Activated CD4-positive, alpha-beta T cell treated with anti-CD3 and anti-CD28 coated beads for 36 hours (primary cell): Measurements from ENCODE around the gene SLC51B. TPM values are rescaled to one million over a fixed set of nuclear protein-coding genes. Genes with fewer than 3 reads are reported as not detected.
"Not testable (repeated sequence)": the region's sequence is repeated elsewhere in the genome, so short reads cannot be mapped to it uniquely, and the experiment has no call there.

ENCODE experiments used
- ATAC-seq: fragments of 200-7000 bp; cut with Tn5 transposase; one replicate; pipeline ENCODE4 v1.10.0; 2021; ENCODE audit warnings: mild to moderate bottlenecking, moderate library complexity
- CTCF ChIA-PET: fragments of 350-600 bp; sonication (Branson Sonifier 250); formaldehyde crosslinking; loops from one replicate; lab custom pipeline; 2021; ENCODE audit warnings: antibody characterized with exemption; lab: Charles Lee
- POLR2A ChIA-PET: fragments of 350-600 bp; sonication (Branson Sonifier 250); formaldehyde crosslinking; loops from one replicate; lab custom pipeline; 2021; ENCODE audit warnings: antibody characterized with exemption, inconsistent platforms; lab: Charles Lee
- DNase-seq: peaks from one replicate; pipeline ENCODE4 v3.0.0-alpha.2; 2020
- H3K27ac Mint-ChIP-seq: one replicate; pipeline ENCODE4 v1.8.0; 2021; ENCODE audit warnings: mixed read lengths
- H3K27me3 Mint-ChIP-seq: one replicate; pipeline ENCODE4 v1.8.0; 2021; ENCODE audit warnings: mixed read lengths
- H3K36me3 Mint-ChIP-seq: one replicate; pipeline ENCODE4 v1.8.0; 2021; ENCODE audit warnings: low read depth, mixed read lengths
- H3K4me1 Mint-ChIP-seq: one replicate; pipeline ENCODE4 v1.8.0; 2021; ENCODE audit warnings: mixed read lengths
- H3K4me3 Mint-ChIP-seq: one replicate; pipeline ENCODE4 v1.8.0; 2021; ENCODE audit warnings: mild to moderate bottlenecking, moderate library complexity, mixed read lengths
- H3K9me3 Mint-ChIP-seq: one replicate; pipeline ENCODE4 v1.8.0; 2021; ENCODE audit warnings: low read depth, mixed read lengths
- intact Hi-C, 2 experiments: fragments of 100-400 bp; cut with DNase I in 1 of 2; cut with micrococcal nuclease in 1 of 2; formaldehyde crosslinking; loops; one replicate each; pipeline versions ENCODE4 v1.14.2 to v1.15.1; 2022 to 2024; cut with DNase I, micrococcal nuclease
- total RNA-seq, 2 experiments: library from RNA; stranded (reverse); gene quantifications; one replicate each; pipeline ENCODE4 v1.2.3, GENCODE V29; 2021

Gene SLC51B
- total RNA-seq, 2 experiments from 2014 or later, result not detected

DNA sequence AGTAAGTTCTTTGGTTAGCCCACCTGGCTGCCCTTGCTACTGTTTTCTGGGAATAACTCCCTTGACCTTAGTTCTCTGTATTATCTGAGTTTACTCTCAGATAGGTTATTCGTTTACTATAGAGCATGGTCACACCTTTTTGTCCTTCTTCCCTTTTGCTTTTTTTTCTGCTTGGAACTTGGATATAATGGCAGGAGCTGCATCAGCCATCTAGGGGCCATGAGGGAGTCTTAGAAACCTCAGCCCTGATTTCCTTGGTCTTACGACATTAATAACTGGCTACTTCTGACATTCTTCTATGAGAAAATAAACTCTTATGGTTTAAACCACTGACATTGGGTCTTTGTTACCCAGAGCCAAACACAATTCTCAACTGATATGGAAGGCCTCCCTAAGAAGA is 3.4 kb upstream of the SLC51B start:
- ATAC-seq (no peak), DNase-seq (no peak)
- no peaks in the 10 kb centered on the region for H3K9me3 Mint-ChIP-seq
- H3K36me3 Mint-ChIP-seq, result no peaks in the 10 kb centered on the region
- POLR2A ChIA-PET, result no interaction called here
- peaks cover 5% of the 10 kb centered on the region for H3K4me1 Mint-ChIP-seq
- CTCF ChIA-PET, result interaction anchor here (0.7 to 1.6 kb wide), 2 partner anchors 8 to 267 kb away, joined by 3 to 6 read pairs; no protein-coding TSS in a partner anchor
- intact Hi-C loops, result no loop called here
- H3K27ac Mint-ChIP-seq, result no peak overlapping the region
- H3K4me3 Mint-ChIP-seq, result no peak overlapping the region
- no peaks in the 10 kb centered on the region for H3K27me3 Mint-ChIP-seq

- ATAC-seq (no peak), DNase-seq (no peak)
- no peak overlapping the region for H3K4me3 Mint-ChIP-seq
- H3K27me3 Mint-ChIP-seq, result peaks cover 2% of the 10 kb centered on the region
- H3K27ac Mint-ChIP-seq, result no peak overlapping the region
- ChIA-PET POLR2A (no interaction called here), CTCF (interaction anchor here (0.6 to 1.6 kb wide), 5 partner anchors 9 to 891 kb away, joined by 3 to 6 read pairs (median 3); no protein-coding TSS in a partner anchor)
- peaks cover 5% of the 10 kb centered on the region for H3K4me1 Mint-ChIP-seq
- intact Hi-C loops, result no loop called here
- no peaks in the 10 kb centered on the region for H3K9me3 Mint-ChIP-seq
- H3K36me3 Mint-ChIP-seq, result no peaks in the 10 kb centered on the region
These were observed 2.3 kb upstream of the SLC51B start for GRCh38 chr15:65042776-65043327.

DNA sequence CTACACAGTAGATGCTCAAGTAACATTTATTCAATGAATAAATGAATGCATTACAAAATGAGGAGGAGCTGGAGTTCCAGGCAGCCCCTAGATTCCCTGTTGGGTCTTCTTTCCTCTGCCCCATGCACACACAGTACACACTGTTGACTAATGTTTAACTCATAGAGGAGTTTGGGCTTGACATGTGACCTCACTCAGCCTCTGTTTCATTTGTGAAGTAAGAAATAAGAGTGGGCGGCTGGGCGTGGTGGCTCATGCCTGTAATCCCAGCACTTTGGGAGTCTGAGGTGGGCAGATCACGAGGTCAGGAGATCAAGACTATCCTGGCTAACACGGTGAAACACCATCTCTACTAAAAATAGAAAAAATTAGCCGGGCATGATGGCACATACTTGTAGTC is 969 bp upstream of the SLC51B start:
- intact Hi-C loops, H3K27me3 Mint-ChIP-seq, H3K4me3 Mint-ChIP-seq, H3K27ac Mint-ChIP-seq, H3K9me3 Mint-ChIP-seq, H3K4me1 Mint-ChIP-seq, H3K36me3 Mint-ChIP-seq: not testable (repeated sequence)
- DNase-seq (peak; percentile 62), ATAC-seq (peak; percentile 90)
- ChIA-PET CTCF (interaction anchor here (0.6 to 1.5 kb wide), 3 partner anchors 11 to 47 kb away, joined by 3 to 6 read pairs (median 5); no protein-coding TSS in a partner anchor), POLR2A (interaction anchor here (0.5 kb wide), 1 partner anchor 873 kb away, joined by 3 read pairs; no protein-coding TSS in a partner anchor)

GRCh38 chr15:65048241-65048640 is 3.1 kb downstream of the SLC51B start:
- H3K36me3 Mint-ChIP-seq, result no peaks in the 10 kb centered on the region
- CTCF ChIA-PET, result interaction anchor here (1.3 to 2.9 kb wide), 2 partner anchors 14 to 56 kb away, joined by 3 to 10 read pairs; no protein-coding TSS in a partner anchor
- POLR2A ChIA-PET, result interaction anchor here (0.6 kb wide), 1 partner anchor 383 kb away, joined by 3 read pairs; no protein-coding TSS in a partner anchor
- no peak overlapping the region for H3K27ac Mint-ChIP-seq
- peaks cover 21% of the 10 kb centered on the region for H3K4me1 Mint-ChIP-seq
- ATAC-seq, result no peak
- intact Hi-C loops, result no loop called here
- no peak overlapping the region for H3K4me3 Mint-ChIP-seq
- DNase-seq, result no peak
- no peaks in the 10 kb centered on the region for H3K9me3 Mint-ChIP-seq
- H3K27me3 Mint-ChIP-seq, result peaks cover 2% of the 10 kb centered on the region

- Mint-ChIP-seq H3K36me3 (no peaks in the 10 kb centered on the region), H3K27me3 (peaks cover 2% of the 10 kb centered on the region), H3K4me3 (peak overlapping the region; percentile 8), H3K4me1 (peaks cover 16% of the 10 kb centered on the region), H3K27ac (no peak overlapping the region), H3K9me3 (no peaks in the 10 kb centered on the region)
- intact Hi-C loops, result loop anchor here in 1 of 2 experiments (1.0 kb wide), 2 partner anchors 20 to 225 kb away; partner anchors contain the start of gene MTFMT
- ChIA-PET CTCF (interaction anchor here (0.7 kb wide), 1 partner anchor 35 kb away, joined by 3 read pairs; no protein-coding TSS in a partner anchor), POLR2A (no interaction called here)
- ATAC-seq (peak; percentile 98), DNase-seq (peak; percentile 94)
These were observed 4.2 kb downstream of the SLC51B start for GRCh38 chr15:65049418-65049840.

DNA sequence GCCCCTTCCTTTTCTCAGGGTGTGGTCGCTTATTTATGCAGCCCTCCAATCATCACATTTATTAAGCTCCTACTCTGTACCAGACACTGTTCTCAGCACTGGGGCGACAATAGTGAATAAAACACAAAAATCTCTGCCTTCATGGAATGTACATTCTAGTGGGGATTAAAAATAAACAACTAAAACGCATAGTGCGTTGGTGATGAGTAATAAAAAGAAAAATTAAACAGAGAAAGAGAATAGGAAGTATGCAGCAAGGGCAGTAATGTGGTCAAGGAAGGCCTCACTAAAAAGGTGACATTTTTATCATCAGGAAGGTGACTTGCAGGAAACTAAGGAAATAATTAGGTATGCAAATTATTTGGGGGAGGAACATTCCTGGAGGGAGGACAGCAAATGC is 5.1 kb downstream of the SLC51B start:
- intact Hi-C loops, result loop anchor here (5.0 kb wide), 2 partner anchors 52 to 337 kb away; no protein-coding TSS in a partner anchor
- no peak overlapping the region for H3K4me3 Mint-ChIP-seq
- DNase-seq, result no peak
- no peaks in the 10 kb centered on the region for H3K9me3 Mint-ChIP-seq
- ChIA-PET POLR2A (no interaction called here), CTCF (no interaction called here)
- H3K4me1 Mint-ChIP-seq, result peaks cover 16% of the 10 kb centered on the region
- ATAC-seq, result no peak
- H3K36me3 Mint-ChIP-seq, result no peaks in the 10 kb centered on the region
- no peak overlapping the region for H3K27ac Mint-ChIP-seq
- peaks cover 2% of the 10 kb centered on the region for H3K27me3 Mint-ChIP-seq

DNA sequence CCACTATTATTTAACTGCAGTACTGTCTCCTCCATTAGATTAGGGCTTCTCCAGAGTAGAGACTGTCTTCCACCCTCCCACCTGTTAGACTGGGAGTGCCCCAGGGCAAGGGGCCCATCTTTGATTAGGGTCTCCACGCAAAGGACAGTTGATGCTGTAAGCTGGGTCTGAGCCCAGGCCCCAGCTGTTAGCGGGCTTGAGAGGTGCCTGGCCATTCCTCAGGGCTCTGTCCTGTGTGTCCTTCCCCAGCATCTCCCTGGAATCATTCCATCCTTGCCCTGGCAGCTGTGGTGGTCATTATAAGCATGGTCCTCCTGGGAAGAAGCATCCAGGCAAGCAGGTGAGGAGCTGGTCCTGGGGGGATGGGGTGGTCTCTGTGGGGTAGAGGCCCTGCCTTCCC is 6.1 kb downstream of the SLC51B start:
- CTCF ChIA-PET, result interaction anchor here (0.6 to 1.0 kb wide), 3 partner anchors 8 to 447 kb away, joined by 3 to 4 read pairs (median 3); no protein-coding TSS in a partner anchor
- no peaks in the 10 kb centered on the region for H3K9me3 Mint-ChIP-seq
- no peak overlapping the region for H3K27ac Mint-ChIP-seq
- intact Hi-C loops, result loop anchor here (5.0 kb wide), 2 partner anchors 51 to 336 kb away; no protein-coding TSS in a partner anchor
- no peak for ATAC-seq
- H3K27me3 Mint-ChIP-seq, result peaks cover 2% of the 10 kb centered on the region
- H3K4me3 Mint-ChIP-seq, result no peak overlapping the region
- H3K36me3 Mint-ChIP-seq, result no peaks in the 10 kb centered on the region
- POLR2A ChIA-PET, result interaction anchor here (0.5 to 1.2 kb wide), 2 partner anchors 253 to 945 kb away, joined by 3 to 6 read pairs; partner anchors contain the start of gene RNU5B-1
- DNase-seq, result no peak
- H3K4me1 Mint-ChIP-seq, result peaks cover 16% of the 10 kb centered on the region

- Mint-ChIP-seq H3K36me3 (no peaks in the 10 kb centered on the region), H3K4me3 (no peak overlapping the region), H3K9me3 (no peaks in the 10 kb centered on the region), H3K27ac (no peak overlapping the region), H3K27me3 (no peaks in the 10 kb centered on the region), H3K4me1 (peaks cover 16% of the 10 kb centered on the region)
- intact Hi-C loops, result loop anchor here (5.0 kb wide), 2 partner anchors 49 to 334 kb away; no protein-coding TSS in a partner anchor
- CTCF ChIA-PET, result interaction anchor here (0.6 to 1.6 kb wide), 4 partner anchors 19 to 266 kb away, joined by 3 to 5 read pairs (median 5); no protein-coding TSS in a partner anchor
- DNase-seq (no peak), ATAC-seq (no peak)
- POLR2A ChIA-PET, result interaction anchor here (0.6 kb wide), 1 partner anchor 235 kb away, joined by 7 read pairs; no protein-coding TSS in a partner anchor
These were observed 7.8 kb downstream of the SLC51B start for GRCh38 chr15:65052956-65053355.

DNA sequence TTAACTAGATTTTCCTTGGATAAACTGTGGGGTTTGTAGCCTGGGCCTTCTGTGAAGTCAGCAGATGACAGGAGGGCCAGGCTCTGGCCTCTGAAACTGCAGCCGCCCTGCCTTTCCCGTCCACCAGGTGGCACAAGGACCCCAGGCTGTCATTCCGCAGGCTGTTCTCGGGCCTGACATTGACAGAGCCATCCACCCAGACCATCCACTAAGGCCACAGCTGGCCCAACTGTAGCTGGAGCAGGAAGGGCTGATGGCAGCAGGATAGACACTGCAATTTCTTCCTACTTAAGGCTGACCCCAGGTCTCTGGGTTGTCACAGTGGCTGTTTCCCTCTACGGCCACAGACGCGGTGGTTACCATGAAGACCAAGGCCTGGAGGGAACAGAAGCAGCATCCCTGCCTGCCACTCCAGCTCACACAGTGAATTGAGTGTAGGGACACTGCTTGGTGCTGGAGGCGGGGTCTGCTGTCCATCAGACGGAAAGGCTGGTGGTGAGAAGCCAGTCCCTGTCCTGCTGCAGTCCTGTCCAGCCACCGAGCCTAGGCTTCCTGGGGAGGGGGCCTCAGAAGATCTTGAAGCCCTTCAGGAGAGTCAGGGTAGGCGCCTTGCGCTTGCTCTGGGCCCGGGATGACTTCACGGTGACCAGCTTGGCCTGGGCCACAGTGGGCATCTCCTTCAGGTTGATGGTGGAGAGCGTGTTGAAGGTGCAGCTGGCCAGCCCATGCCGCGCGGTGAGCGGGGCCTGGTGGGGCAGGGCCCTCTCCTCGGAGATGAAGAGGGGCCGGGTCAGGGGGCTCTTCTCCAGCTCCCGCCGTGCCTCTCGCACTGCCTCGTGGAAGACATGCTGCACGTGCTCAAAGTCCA is 9.4 kb downstream of the SLC51B start:
- Mint-ChIP-seq H3K4me3 (no peak overlapping the region), H3K27ac (no peak overlapping the region), H3K36me3 (no peaks in the 10 kb centered on the region), H3K4me1 (peaks cover 10% of the 10 kb centered on the region), H3K9me3 (no peaks in the 10 kb centered on the region), H3K27me3 (no peaks in the 10 kb centered on the region)
- intact Hi-C loops, result loop anchor here (1.0 to 5.0 kb wide), 8 partner anchors 24 to 333 kb away; partner anchors contain the start of genes RNU5A-1 (in 1 of the 2) and RNU5B-1 (in 1 of the 2)
- CTCF ChIA-PET, result interaction anchor here (0.5 to 2.0 kb wide), 16 partner anchors 8 to 1848 kb away, joined by 3 to 8 read pairs (median 4); no protein-coding TSS in a partner anchor
- peak; percentile 57 for ATAC-seq
- POLR2A ChIA-PET, result interaction anchor here (0.6 kb wide), 1 partner anchor 41 kb away, joined by 6 read pairs; no protein-coding TSS in a partner anchor
- peak; percentile 79 for DNase-seq

DNA sequence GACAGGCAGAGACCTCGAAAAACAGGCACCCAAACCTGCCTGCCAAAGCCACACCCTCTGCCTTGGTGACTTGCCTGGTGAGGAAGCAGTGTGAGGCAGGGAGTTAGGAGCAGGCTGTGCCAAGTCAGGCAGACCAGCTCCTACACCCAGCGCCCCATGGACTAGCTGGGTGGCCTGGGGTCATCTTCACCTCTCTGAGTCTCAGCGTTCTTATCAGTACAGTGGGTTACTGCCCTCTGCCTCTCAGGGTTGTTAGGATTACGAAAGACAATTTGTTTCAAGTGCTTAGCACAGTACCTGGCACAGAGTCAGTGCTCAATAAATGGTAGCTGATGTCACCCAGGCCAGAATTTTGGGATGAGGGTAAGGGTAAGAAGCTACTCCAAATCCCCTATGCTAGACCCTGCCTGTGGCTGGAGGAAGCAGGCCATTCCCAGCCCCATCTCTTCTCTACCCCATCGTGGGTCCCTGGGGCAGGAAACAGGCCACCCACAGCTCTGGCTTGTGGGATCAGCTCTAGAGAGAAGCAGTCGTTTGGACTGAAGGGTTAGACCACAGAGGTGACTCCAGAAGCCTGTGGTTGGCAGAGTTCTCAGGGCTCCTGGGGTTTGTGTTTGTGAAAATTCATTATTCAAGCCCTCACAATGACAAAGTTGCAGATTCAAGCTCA is 10.1 kb downstream of the SLC51B start:
- intact Hi-C loops, result loop anchor here in 1 of 2 experiments (2.0 kb wide), 3 partner anchors 23 to 249 kb away; partner anchors contain the start of genes RNU5A-1 and RNU5B-1
- ChIA-PET POLR2A (interaction anchor here (0.6 kb wide), 2 partner anchors 40 to 804 kb away, joined by 3 to 6 read pairs; no protein-coding TSS in a partner anchor), CTCF (interaction anchor here (0.6 to 2.0 kb wide), 16 partner anchors 9 to 1848 kb away, joined by 3 to 8 read pairs (median 5); partner anchors contain the start of gene SLC51B)
- ATAC-seq (no peak), DNase-seq (no peak)
- no peaks in the 10 kb centered on the region for H3K9me3 Mint-ChIP-seq
- H3K4me3 Mint-ChIP-seq, result no peak overlapping the region
- no peaks in the 10 kb centered on the region for H3K27me3 Mint-ChIP-seq
- H3K27ac Mint-ChIP-seq, result no peak overlapping the region
- H3K4me1 Mint-ChIP-seq, result peaks cover 2% of the 10 kb centered on the region
- H3K36me3 Mint-ChIP-seq, result no peaks in the 10 kb centered on the region
